AG20443 (cell line): ENCODE data around the gene ATAD3C.
"Not testable (repeated sequence)": the region's sequence is repeated elsewhere in the genome, so short reads cannot be mapped to it uniquely, and the experiment has no call there.

ENCODE experiments used
- DNase-seq: peaks from one replicate; pipeline ENCODE4 v3.0.0; 2012; ENCODE audit warnings: low spot score, mixed read lengths

The ATAD3C gene, protein sequence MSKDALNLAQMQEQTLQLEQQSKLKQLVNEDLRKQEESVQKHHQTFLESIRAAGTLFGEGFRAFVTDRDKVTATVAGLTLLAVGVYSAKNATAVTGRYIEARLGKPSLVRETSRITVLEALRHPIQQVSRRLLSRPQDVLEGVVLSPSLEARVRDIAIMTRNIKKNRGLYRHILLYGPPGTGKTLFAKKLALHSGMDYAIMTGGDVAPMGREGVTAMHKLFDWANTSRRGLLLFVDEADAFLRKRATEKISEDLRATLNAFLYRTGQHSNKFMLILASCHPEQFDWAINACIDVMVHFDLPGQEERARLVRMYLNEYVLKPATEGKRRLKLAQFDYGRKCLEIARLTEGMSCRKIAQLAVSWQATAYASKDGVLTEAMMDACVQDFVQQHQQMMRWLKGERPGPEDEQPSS

DNA sequence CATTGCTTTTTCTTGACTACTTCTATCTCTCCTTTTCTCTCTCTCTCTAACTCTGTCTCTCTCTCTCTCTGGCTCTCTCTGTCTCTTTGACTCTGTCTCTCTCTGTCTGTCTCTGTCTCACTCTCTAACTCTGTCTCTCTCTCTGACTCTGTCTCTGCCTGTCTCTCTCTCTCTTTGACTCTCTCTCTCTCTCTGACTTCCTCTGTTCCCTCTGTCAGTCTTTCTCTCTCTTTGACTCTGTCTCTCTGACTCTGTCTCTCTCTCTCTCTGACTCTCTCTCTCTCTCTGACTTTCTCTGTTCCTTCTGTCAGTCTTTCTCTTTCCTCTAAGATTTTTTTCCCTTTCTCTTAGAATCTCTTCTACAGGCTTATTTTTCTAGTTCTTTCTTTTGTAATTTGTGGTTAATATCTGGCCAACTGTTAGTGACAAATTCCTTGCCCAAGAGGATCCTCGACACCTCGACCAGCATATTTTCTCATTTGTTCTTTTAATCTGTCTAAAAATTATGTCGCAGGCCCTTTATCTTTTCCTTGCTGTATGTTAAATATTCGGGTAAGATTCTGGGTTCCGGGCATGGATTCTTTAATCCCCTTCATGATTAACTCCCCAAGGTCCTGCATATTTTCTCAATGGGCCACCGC lies at the start of gene ATAD3C:
Gene ATAD3C (plus strand): TSS at position 591 of the 641 bp plus-strand sequence. CDS start 995 bp downstream, outside the sequence.
- no peak for DNase-seq

DNA sequence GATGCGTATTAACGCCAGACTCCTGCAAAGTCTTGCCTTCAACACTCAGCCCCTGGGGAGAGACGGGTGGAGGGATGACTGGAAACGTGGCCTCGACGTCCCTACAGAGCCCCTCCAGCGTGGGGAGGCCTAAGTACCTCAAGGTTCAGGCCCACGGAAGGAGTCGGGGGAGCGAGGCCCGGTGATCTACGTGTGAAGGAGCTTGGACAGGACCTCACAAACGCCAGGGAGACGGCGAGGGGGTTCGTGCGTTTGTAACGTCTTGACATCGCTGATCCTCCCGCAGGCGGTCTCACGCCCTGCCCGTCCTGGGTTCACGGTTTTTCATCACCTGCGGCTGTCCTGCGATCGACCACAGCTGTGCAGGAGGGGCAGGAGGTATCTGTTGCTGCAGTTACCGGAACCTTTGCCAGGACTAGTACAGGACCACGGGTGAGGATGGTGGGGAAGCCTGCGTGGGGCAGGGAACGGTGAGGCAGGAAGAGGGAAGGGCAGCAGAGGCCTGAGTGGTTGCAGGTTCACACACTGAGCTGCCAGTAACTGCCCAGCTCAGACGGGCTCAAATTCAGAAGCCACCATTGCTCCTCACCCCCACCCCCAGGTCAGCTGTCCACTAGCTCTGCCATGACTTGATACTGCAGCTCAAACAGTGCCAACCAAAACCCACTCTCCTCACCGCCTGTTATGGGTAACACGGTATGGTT lies 49.5 kb upstream of the ATAD3C start:
- no peak for DNase-seq

DNA sequence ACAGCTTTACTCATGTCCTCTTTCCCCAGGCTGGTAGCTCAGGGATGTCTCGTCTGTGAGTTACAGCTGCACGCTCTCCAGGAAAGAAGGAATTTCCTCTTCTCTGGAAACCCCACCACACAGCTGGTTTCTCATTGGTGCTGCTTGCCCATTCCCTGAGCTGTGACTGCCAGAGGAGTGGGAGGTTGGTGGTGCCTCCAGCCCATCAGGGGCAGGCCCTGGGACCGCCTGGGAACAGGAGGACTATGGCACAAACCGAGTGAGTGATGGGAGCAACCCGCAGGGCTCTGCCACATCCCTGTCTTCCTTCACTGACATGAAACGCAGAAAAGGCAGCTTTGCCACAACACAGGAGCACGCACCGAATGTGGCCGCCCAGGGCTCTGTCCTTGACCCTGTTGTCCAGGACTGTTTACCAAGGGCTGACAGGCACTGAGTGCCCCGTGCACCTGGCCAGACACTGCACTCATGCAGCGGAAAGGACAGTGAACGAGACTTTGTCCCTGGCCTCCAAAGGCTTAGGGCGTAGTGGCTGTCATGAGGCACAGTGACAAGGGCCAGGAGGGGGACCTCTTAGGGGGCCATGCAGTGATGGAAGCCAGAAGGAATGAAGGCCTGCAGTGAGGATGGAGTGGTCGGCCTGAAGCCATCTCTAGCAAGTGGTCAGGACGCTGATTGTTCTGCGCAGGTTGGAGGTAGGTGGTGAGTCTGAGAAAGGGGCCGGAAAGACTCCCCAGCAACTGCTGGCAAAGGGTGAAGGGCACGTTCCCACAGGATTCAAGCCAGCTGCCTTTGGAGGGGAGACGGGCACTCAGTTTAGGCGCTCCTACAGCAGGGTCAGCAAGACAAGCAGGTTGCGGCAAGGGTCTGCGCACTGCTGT lies 48.7 kb upstream of the ATAD3C start:
- no peak for DNase-seq

DNA sequence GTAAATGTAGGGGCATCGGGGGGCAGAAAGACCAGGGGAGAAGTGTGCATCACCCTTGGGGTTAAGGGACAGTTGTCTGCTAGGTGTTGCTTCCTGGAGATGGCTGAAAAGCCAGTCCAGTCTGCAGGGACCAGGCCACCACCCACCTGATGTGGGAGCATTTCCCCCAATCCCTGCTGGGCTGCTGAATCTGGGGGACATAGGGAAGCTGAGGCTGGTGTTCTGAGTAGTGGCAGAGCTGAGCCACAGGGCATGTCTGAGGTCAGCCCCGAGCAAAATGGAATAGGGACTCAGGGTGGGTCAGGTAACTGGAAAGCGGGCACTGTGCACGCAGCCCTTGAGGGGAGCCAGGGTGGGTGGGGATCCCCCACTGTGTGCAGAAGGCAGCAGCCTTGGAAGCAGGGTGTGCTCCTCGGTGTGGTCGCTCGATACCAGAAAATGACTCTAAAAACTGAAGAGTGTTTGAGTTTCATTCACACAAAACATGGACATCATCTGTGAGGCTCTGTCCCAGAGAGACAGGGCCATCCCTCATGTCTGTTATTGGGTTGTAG lies 48.0 kb upstream of the ATAD3C start:
- DNase-seq, result no peak

DNA sequence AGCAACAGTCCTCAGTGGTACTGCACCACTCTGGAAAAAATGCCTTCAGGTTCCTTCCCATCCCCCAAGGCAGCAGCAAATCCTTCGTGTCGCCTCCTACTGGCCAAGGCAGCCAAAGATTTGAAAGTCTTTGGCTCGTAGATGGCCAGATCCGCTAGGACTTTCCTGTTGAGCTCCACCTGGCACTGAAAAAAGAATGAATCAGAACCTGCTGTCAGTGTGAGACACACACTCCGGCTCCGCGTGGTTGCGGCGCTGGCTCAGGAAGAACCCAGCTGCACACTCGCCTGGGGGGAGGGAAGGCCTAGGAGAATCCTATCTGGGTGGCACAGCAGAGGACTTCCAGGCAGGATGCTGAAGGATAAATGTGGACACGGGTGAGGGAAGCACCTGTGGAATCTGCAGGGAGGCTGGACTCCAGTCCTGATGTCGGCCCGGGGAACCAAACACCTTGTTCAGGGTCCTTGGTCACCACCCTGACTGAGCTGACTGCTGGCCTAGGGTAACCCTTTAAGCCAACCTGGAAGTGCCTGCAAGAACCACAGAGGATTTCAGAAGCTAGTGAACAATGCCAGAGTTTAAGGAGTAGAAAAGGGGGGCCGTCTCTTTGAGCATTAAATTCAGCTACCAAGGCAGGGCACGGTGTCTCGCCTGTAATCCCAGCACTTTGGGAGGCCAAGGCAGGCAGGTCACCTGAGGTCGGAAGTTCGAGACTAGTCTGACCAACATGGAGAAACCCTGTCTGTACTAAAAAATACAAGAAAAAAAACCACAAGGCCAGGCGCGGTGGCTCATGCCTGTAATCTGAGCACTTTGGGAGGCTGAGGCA lies 47.2 kb upstream of the ATAD3C start:
- peak; percentile 64 for DNase-seq

DNA sequence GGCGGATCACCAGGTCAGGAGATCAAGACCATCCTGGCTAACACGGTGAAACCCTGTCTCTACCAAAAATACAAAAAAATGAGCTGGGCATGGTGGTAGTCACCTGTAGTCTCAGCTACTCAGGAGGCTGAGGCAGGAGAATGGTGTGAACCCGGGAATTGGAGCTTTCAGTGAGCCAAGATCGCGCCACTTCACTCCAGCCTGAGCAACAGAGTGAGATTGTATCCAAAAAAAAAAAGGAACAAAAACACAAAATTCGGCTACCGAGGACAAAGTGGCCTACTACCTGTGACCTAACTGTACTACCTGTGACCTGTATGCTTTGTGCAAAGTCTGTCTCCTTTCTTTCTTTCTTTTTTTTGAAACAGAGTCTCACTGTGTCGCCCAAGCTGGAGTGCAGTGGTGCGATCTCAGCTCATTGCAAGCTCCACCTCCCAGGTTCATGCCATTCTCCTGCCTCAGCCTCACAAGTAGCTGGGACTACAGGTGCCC lies 46.5 kb upstream of the ATAD3C start:
- DNase-seq, result not testable (repeated sequence)

DNA sequence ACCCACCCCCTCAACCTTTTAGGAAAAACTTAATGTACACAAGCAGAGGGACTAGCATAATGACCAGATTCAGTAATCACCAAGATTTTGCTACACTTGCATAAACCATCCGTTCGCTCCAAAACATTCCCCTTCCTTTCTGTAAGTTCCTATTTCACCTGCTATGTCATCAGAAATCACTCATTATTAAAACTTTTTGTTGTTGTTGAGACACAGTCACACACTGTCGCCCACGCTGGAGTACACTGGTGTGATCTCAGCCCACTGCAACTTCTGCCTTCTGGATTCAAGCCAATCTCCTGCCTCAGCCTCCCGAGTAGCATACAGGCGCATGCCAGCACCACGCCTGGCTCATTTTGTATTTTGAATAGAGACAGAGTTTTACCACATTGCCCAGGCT lies 45.8 kb upstream of the ATAD3C start:
- DNase-seq, result no peak

DNA sequence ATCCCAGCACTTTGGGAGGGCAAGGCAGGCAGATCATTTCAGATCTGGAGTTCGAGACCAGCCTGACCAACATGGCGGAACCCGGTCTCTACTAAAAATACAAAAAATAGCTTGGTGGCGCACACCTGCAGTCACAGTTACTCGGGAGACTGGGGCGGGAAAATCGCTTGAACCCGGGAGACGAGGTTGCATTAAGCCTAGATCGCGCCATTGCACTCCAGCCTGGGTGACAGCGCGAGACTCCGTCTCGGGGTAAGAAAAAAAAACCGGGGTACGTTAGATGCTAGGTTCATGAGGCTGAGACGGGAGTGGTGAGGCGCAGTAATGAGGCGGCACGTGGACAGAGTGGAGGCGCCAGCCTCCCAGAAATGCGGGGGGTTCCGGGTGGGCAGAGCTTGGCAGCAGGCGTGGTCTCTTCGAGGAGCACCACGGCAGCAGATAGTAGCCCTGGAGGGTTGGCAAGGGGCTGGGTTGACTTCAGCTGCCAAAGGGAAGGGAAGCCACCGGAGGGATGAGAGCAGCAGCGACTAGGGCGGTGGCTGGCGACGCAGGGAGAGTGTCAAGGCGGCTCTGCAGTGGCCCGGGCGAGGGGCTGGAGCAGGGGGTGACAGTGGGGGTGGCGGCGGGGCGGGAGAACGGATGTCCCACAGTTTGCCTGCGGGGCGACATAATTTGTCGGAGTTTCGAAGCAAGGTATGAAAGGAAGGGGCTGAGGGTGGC lies 43.2 kb upstream of the ATAD3C start:
- DNase-seq, result no peak

DNA sequence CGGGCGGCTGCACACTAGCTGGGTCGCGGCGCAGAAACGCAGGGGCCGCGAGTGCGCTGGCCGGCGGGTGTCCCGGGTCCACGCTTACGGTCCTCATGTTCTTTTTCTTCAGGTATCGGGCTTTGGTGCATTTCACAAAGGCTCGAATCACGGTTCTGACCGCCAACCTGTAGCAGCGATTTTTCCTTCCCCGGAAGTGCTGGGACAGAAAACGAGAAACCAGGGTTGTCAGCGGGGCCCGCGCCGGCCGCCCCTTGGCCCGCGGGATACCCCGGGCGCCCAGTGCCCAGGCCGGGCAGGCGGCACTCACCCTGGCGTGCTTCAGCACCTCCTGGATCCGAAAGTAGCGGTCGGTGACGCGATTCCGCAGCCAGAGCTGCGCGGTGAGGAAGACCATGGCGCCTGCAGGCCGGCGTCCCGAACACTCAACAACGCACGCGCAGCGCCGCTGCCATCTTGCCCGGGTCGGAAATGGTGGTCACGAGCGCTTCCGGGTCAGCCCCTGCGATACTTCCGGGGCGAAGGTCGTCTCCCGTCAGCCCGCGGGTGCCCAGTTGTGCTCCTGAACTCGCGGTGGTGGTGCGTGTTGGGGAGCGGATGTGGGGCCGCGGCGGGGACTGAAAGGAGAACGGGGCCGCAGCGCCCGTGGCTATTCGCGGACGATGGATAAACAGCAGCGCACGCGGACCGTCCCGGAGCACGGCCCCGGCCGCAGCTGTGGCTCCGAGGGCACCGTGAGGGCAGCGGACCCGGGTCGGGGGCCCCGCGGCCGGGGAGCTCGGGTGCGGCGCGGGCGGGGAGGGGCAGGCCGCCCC lies 42.5 kb upstream of the ATAD3C start, which contains the start of gene MRPL20:
Gene MRPL20 (minus strand): TSS at position 473 of the 815 bp plus-strand sequence. CDS start 76 bp downstream, at position 397.
- peak; percentile 98 for DNase-seq

DNA sequence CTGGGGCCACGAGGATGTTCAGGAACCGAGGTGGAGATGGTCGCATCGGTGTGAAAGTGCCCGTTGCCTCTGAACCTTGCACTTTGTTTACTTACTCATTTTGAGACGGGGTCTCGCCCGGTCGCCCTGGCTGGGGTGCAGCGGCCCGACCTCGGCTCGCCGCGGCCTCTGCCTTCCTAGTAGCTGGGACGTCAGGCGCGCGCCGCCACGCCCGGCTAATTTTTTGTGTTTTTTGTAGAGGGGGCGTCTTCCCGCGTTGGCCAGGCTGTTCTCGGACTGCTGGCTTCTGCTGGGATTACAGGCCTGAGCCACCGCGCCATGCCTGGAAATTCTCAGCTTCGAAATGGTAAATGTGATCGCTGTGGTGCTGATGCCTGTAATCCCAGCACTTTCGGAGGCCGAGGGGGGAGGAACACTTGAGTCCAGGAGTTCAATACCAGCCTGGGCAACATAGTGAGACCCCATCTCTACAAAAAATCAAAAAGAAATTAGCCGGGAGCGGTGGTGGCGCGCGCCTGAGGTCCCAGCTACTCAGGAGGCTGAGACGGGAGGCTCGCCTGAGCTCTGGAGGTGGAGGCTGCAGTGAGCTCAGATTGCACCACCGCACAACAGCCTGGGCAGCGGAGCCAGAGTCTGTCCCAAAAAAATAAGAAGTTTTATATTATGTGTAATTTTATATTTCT lies 41.7 kb upstream of the ATAD3C start:
- DNase-seq, result peak; percentile 56

DNA sequence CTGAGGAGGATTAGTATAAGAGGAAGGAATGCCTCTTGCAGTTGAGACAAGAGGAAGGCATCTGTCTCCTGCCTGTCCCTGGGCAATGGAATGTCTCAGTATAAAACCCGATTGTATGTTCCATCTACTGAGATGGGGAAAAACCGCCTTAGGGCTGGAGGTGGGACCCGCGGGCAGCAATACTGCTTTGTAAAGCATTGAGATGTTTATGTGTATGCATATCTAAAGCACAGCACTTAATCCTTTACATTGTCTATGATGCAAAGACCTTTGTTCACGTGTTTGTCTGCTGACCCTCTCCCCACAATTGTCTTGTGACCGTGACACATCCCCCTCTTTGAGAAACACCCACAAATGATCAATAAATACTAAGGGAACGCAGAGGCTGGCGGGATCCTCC lies 39.3 kb upstream of the ATAD3C start:
- DNase-seq, result not testable (repeated sequence)

DNA sequence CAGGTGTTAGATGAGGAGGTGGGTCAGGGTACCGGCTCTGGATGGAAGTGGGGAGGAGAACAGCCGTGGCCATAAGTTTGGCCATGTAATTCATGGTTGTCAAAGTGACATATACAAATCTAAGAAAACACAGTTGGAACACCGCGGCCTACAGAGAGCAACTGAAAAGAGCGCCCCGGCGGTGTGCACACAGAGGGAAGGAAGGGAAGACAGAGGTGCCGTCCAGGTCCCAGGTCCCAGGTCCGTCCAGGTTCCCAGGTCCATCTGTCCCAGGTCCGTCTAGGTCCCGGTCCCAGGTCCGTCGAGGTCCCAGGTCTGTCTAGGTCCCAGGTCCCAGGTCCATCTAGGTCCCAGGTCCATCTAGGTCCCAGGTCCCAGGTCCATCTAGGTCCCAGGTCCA lies 37.9 kb upstream of the ATAD3C start:
- DNase-seq, result no peak

DNA sequence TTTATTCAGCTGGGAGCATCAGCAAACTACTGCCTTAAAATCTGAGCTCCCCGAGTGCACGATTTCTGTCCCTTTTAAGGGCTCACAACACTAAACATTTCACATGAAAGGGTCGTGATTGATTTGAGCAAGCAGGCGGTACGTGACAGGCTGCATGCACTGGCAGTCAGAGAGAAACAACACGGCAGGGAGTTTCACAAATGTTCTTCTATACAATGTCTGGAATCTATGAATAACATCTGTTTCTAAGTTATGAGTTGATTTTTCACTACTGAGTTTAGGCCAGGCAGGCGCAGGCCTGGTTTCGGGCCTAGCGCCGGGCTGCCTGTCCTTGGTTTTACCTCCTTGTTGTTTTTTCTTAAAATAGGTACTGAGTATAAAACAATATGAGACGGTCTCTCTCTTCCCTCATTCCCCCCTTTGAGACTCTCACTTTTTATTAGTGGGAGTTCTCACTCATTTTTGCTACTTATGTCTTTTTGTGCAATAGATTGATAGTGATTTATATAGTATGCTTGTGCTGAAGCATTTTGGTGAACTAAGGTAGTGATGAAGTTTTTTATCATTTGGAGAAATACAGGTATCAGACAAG lies 37.1 kb upstream of the ATAD3C start:
- not testable (repeated sequence) for DNase-seq

DNA sequence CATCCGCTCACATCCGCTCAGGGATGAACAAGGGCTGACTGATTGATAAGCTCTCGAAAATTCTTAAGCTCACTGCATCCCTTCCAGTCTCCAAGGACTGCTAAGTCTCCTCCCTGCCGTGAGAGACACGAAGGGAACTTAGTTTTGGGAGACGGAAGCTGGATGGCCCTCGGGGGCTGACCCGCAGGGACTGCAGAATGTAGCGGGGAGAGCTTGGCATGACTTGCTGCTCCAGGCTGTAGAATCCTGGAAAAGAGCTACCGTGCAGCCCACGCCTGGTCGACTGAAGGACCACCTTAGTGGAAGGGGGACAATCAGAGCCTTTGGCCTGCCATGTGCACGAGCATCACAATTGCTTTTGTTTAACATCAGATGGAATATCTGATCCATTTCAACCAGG lies 33.7 kb upstream of the ATAD3C start:
- DNase-seq, result no peak

DNA sequence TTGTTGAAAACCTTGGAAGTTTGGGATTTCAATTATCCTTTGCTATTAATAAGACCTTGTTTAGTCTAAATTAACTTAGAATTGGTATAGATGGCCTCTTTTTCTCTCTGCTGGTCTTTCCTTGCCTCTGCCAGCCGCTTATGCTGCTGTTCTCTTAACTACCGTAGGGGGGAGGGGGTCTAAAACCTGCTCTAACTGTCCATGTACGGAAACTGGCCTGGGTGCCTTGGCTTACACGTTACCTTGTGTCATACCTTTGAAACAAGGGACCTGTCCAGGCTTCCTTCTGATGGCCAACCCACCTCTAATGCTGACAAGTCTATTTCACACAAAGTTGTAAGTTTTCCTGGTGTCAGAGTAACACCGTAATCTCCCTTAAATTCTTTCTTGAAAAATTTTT lies 32.1 kb upstream of the ATAD3C start:
- not testable (repeated sequence) for DNase-seq

DNA sequence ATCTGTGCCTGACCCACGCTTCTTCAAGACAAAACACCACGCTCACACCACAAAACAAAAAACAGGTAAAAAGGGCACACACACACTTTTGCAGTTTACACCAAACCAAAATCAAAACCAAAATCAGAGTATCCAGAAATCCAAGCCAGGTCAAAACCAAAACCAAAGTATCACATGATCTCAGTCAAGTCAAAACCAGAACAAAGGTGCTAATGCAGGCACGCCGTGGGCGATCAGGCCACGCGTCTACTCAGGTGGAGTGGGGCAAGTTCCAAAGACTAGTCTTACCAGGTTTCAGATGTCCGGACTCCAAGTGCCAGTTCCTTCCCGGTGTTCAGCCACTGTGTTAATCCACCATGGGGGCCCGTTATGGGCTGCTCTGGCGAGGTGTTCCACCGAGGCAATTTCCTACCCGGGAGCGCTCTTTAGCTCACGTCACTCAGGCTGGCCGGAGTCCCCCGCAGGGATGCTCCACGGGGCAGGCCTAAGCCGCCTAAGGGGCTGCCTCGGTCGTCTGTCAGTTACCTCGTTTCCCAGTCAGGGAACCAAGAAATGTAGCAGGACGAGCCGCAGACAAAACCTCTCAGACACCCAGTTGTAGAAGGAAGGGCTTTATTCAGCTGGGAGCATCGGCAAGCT lies 31.5 kb upstream of the ATAD3C start:
- DNase-seq, result not testable (repeated sequence)
